Thoracic aorta (tissue), 2 donors: ENCODE data around the gene DMD. TPM values are rescaled to one million over a fixed set of nuclear protein-coding genes. Genes with fewer than 3 reads are reported as not detected.

Source experiments
- ATAC-seq: fragments of 150-250 bp; one replicate; pipeline ENCODE4 v1.8.0; 2017; ENCODE audit warnings: low read depth; ENCODE audit not compliant: insufficient number of reproducible peaks, low FRiP score
- DNase-seq: peaks from one replicate; pipeline ENCODE4 v3.0.0-alpha.2; 2020; ENCODE audit warnings: low spot score
- H3K27ac ChIP-seq, 2 donors: fragments of 200-600 bp; sonication (generic); 1 replicate in 1 of 2; 2 replicates in 1 of 2; pipeline ENCODE4 v1.5.1; 2016; ENCODE audit warnings: mild to moderate bottlenecking in 2 of 2, moderate library complexity in 2 of 2
- H3K27me3 ChIP-seq: fragments of 200-600 bp; sonication (generic); replicated peaks from 2 replicates; pipeline ENCODE4 v1.6.0; 2016; ENCODE audit warnings: mild to moderate bottlenecking; ENCODE audit not compliant: insufficient read depth
- H3K36me3 ChIP-seq: fragments of 200-600 bp; sonication (generic); one replicate; pipeline ENCODE4 v1.5.1; 2016
- H3K4me1 ChIP-seq, 2 donors: fragments of 200-600 bp; sonication (generic); 1 replicate in 1 of 2; 2 replicates in 1 of 2; pipeline versions ENCODE4 v1.5.1 to v1.6.0; 2016; ENCODE audit warnings: low read depth in 2 of 2, mild to moderate bottlenecking in 1 of 2; ENCODE audit not compliant: control insufficient read depth in 1 of 2
- H3K4me3 ChIP-seq: fragments of 200-600 bp; sonication (generic); 2 replicates; pipeline ENCODE4 v1.5.1; 2016; ENCODE audit warnings: mild to moderate bottlenecking
- H3K9me3 ChIP-seq: fragments of 200-600 bp; sonication (generic); 2 replicates; pipeline ENCODE4 v1.5.1; 2016
- CTCF ChIP-seq: fragments of 200-600 bp; sonication (generic); IDR thresholded peaks from one replicate; pipeline ENCODE4 v1.5.1; 2019; ENCODE audit warnings: antibody characterized with exemption
- total RNA-seq, 2 donors: library from RNA; depleted of rRNA; stranded (reverse); fragments of >200 nt; gene quantifications; one replicate each; pipeline versions ENCODE4 v1.1.0 to v1.2.3, GENCODE V29; 2016

The DMD gene
- total RNA-seq, 2 donors from 2014 or later, result 224 to 233 TPM

- no peak for TF ChIP-seq CTCF
- DNase-seq, result no peak
Measured at GRCh38 chrX:32489125-32489524, 722.2 kb downstream of the DMD start.

GRCh38 chrX:32483534-32484136 lies 727.7 kb downstream of the DMD start:
- H3K9me3 ChIP-seq, result no peaks in the 10 kb centered on the region
- no peak overlapping the region for H3K27ac ChIP-seq
- H3K27me3 ChIP-seq, result no peaks in the 10 kb centered on the region
- H3K4me1 ChIP-seq, result no peaks in the 10 kb centered on the region
- ATAC-seq (no peak), DNase-seq (no peak)
- H3K4me3 ChIP-seq, result no peak overlapping the region
- TF ChIP-seq CTCF, result no peak
- H3K36me3 ChIP-seq, result no peaks in the 10 kb centered on the region

More at GRCh38 chrX:32489125-32489524, 722.2 kb downstream of the DMD start:
- ATAC-seq, result no peak
- peaks cover 4% of the 10 kb centered on the region for H3K36me3 ChIP-seq
- H3K4me1 ChIP-seq, result no peaks in the 10 kb centered on the region
- H3K4me3 ChIP-seq, result no peak overlapping the region
- no peaks in the 10 kb centered on the region for H3K27me3 ChIP-seq
- no peak overlapping the region for H3K27ac ChIP-seq
- no peaks in the 10 kb centered on the region for H3K9me3 ChIP-seq

GRCh38 chrX:32480019-32480418 lies 731.3 kb downstream of the DMD start:
- Histone ChIP-seq H3K9me3 (no peaks in the 10 kb centered on the region), H3K27ac (no peak overlapping the region), H3K4me1 (no peaks in the 10 kb centered on the region), H3K27me3 (no peaks in the 10 kb centered on the region), H3K36me3 (no peaks in the 10 kb centered on the region), H3K4me3 (no peak overlapping the region)
- ATAC-seq (no peak), DNase-seq (no peak)
- no peak for TF ChIP-seq CTCF

- Histone ChIP-seq H3K9me3 (no peaks in the 10 kb centered on the region), H3K27ac (no peak overlapping the region), H3K4me3 (no peak overlapping the region), H3K4me1 (no peaks in the 10 kb centered on the region), H3K36me3 (no peaks in the 10 kb centered on the region), H3K27me3 (no peaks in the 10 kb centered on the region)
- ATAC-seq (no peak), DNase-seq (no peak)
- no peak for TF ChIP-seq CTCF
Measured at GRCh38 chrX:32472364-32472763, 739.0 kb downstream of the DMD start.

GRCh38 chrX:32455704-32456103 lies 755.6 kb downstream of the DMD start:
- Histone ChIP-seq H3K9me3 (no peaks in the 10 kb centered on the region), H3K36me3 (no peaks in the 10 kb centered on the region), H3K4me3 (no peak overlapping the region), H3K27me3 (no peaks in the 10 kb centered on the region), H3K4me1 (no peaks in the 10 kb centered on the region), H3K27ac (no peak overlapping the region)
- ATAC-seq (no peak), DNase-seq (no peak)
- TF ChIP-seq CTCF, result no peak
